ENCODE measurements around the gene ACOT8.
"Not testable (repeated sequence)": the region's sequence is repeated elsewhere in the genome, so short reads cannot be mapped to it uniquely, and the experiment has no call there.

- TF ChIP-seq CTCF, POLR2A (IDR thresholded peaks at IDR 0.05): not testable (repeated sequence)
Observed at GRCh38 chr20:45901332-45901731, 44.1 kb upstream of the ACOT8 start.
